Fibroblast of lung (primary cell): Measurements from ENCODE around the gene FAM98C. TPM values are rescaled to one million over a fixed set of nuclear protein-coding genes. Genes with fewer than 3 reads are reported as not detected.
"Not testable (repeated sequence)": the region's sequence is repeated elsewhere in the genome, so short reads cannot be mapped to it uniquely, and the experiment has no call there.

Experiments
- DNase-seq, 2 donors: peaks; one replicate each; pipeline versions ENCODE4 v3.0.0 to v3.0.0-alpha.2; 2010; ENCODE audit warnings: low read depth in 2 of 2
- H2AFZ ChIP-seq: 2 replicates; pipeline ENCODE4 v1.5.1; 2012; ENCODE audit warnings: low read length, control low read depth, inconsistent platforms
- H3K27ac ChIP-seq: 2 replicates; pipeline ENCODE4 v1.5.1; 2011; ENCODE audit warnings: low read length, control low read depth; ENCODE audit not compliant: insufficient read depth
- H3K27me3 ChIP-seq: 2 replicates; pipeline ENCODE4 v1.5.1; 2011; ENCODE audit warnings: mild to moderate bottlenecking, low read length; ENCODE audit not compliant: control insufficient read depth, insufficient read depth
- H3K36me3 ChIP-seq: 2 replicates; pipeline ENCODE4 v1.5.1; 2011; ENCODE audit warnings: low read length; ENCODE audit not compliant: control insufficient read depth, insufficient read depth
- H3K4me1 ChIP-seq: 2 replicates; pipeline ENCODE4 v1.5.1; 2011; ENCODE audit warnings: low read length; ENCODE audit not compliant: control insufficient read depth, insufficient read depth; ENCODE audit errors: extremely low read depth
- H3K4me2 ChIP-seq: 2 replicates; pipeline ENCODE4 v1.5.1; 2011; ENCODE audit warnings: low read length, control low read depth; ENCODE audit not compliant: insufficient read depth; ENCODE audit errors: extremely low read depth
- H3K4me3 ChIP-seq, 4 experiments: fragments of 200-600 bp in 1 of 4; sonication (generic) in 1 of 4; replicated peaks in 1 of 4; 2 replicates each; pipeline ENCODE4 v1.5.1; 2011 to 2016; ENCODE audit warnings: low read length in 4 of 4, low read depth in 3 of 4, mild to moderate bottlenecking in 3 of 4, control low read depth in 2 of 4, inconsistent platforms in 1 of 4, mixed read lengths in 1 of 4; ENCODE audit not compliant: insufficient read depth in 1 of 4; ENCODE audit errors: control extremely low read depth in 1 of 4
- H3K79me2 ChIP-seq: 2 replicates; pipeline ENCODE4 v1.5.1; 2012; ENCODE audit warnings: mild to moderate bottlenecking, low read length, inconsistent platforms; ENCODE audit not compliant: control insufficient read depth, insufficient read depth
- H3K9ac ChIP-seq: 2 replicates; pipeline ENCODE4 v1.5.1; 2011; ENCODE audit warnings: mild to moderate bottlenecking, low read length, control low read depth; ENCODE audit not compliant: insufficient read depth
- H3K9me3 ChIP-seq: 2 replicates; pipeline ENCODE4 v1.5.1; 2012; ENCODE audit warnings: low read depth, low read length; ENCODE audit not compliant: control insufficient read depth, insufficient read depth
- H4K20me1 ChIP-seq: 2 replicates; pipeline ENCODE4 v1.5.1; 2011; ENCODE audit warnings: low read length; ENCODE audit not compliant: control insufficient read depth, insufficient read depth; ENCODE audit errors: extremely low read depth
- EZH2 ChIP-seq: IDR thresholded peaks from 2 replicates; pipeline ENCODE4 v1.5.1; 2012; ENCODE audit warnings: low read length, control low read depth, mild to moderate bottlenecking; ENCODE audit errors: missing control alignments
- polyA plus RNA-seq, 2 donors: library from polyadenylated mRNA; depleted of rRNA in 1 of 2; stranded (reverse) in 1 of 2; unstranded in 1 of 2; fragments of >200 nt; gene quantifications; 2 replicates each; pipeline ENCODE4 v1.2.1, GENCODE V29; 2011 to 2012; ENCODE audit warnings: missing spikeins in 1 of 2
- total RNA-seq: library from RNA; depleted of rRNA; stranded (reverse); fragments of >200 nt; gene quantifications from 2 replicates; pipeline ENCODE4 v1.2.1, GENCODE V29; 2014
- TF ChIP-seq, protein P1 (sequence below), 2 donors: IDR thresholded peaks in 1 of 2; conservative IDR thresholded peaks in 1 of 2; 1 replicate in 1 of 2; 2 replicates in 1 of 2; pipeline ENCODE4 v1.5.1; 2011 to 2012; ENCODE audit warnings: low read length in 2 of 2, control low read depth in 1 of 2, inconsistent platforms in 1 of 2, low read depth in 1 of 2, mild to moderate bottlenecking in 1 of 2

FAM98C gene
- total and polyA plus RNA-seq, 2 donors (not counting 1 experiment from before 2014, with no cell fraction given): 4.5 to 10.6 TPM

DNA sequence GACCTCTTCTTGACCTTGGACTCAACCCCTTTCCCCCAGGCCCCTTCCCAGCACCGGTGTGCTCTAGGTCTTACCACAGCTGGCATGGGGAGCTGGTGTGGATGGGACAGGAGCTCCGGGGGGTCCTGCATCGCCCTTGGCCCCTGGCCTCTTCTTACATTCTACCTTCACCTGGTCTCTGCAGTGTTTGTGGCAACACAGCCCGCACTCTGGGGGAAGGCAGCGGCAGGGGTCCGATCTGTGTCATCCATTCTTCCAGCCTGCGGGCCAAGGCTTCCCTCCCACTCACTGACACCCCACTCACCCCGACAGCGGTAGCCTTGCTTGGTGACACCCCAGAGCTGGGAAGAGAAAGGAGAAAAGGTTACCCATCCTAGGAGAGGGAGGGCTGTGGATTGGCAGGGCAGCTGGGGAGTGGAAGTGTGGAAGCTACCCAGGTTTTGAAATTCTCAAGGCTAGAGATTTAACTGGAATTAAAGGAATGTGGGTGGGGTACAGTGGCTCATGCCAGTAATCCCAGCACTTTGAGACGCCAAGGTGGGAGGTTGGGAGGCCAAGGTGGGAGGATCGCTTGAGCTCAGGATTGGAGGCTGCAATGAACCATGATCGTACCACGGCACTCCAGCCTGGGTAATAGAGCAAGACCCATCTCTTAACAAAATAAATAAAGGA lies 8.3 kb downstream of the FAM98C start:
- no peak for DNase-seq
- H2AFZ ChIP-seq: no peak overlapping the region
- peaks cover 2% of the 10 kb centered on the region for H3K36me3 ChIP-seq
- H3K9me3 ChIP-seq: no peaks in the 10 kb centered on the region
- no peaks in the 10 kb centered on the region for H3K79me2 ChIP-seq
- no peaks in the 10 kb centered on the region for H3K27me3 ChIP-seq
- no peaks in the 10 kb centered on the region for H3K4me1 ChIP-seq
- H3K4me2 ChIP-seq: no peak overlapping the region
- no peak overlapping the region for H3K4me3 ChIP-seq
- H3K27ac ChIP-seq: no peak overlapping the region
- H4K20me1 ChIP-seq: no peaks in the 10 kb centered on the region
- H3K9ac ChIP-seq: no peak overlapping the region
- TF ChIP-seq EZH2: no peak
- TF ChIP-seq, protein P1, sequence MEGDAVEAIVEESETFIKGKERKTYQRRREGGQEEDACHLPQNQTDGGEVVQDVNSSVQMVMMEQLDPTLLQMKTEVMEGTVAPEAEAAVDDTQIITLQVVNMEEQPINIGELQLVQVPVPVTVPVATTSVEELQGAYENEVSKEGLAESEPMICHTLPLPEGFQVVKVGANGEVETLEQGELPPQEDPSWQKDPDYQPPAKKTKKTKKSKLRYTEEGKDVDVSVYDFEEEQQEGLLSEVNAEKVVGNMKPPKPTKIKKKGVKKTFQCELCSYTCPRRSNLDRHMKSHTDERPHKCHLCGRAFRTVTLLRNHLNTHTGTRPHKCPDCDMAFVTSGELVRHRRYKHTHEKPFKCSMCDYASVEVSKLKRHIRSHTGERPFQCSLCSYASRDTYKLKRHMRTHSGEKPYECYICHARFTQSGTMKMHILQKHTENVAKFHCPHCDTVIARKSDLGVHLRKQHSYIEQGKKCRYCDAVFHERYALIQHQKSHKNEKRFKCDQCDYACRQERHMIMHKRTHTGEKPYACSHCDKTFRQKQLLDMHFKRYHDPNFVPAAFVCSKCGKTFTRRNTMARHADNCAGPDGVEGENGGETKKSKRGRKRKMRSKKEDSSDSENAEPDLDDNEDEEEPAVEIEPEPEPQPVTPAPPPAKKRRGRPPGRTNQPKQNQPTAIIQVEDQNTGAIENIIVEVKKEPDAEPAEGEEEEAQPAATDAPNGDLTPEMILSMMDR (conservative IDR thresholded peaks at IDR 0.05 in 1 of 2, IDR thresholded peaks at IDR 0.05 in 1 of 2; ENCODE audit: low read depth in 1 of 2, low read length in 2 of 2): no peak

DNA sequence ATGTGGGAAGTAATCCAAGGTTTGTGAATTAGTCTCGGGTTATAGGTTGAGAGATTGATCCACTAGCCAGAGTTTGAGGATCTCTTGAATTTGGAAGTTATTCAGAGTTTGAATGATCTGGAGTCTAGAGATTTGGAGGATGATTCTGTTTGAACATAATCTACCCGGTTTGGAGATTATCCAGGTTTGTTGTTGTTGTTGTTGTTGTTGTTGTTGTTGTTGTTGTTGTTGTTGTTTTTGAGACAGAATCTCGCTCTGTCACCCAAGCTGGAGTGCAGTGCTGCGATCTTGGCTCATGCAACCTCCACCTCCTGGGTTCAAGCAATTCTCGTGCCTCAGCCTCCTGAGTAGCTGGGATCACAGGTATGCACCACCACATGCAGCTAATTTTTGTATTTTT lies 9.0 kb downstream of the FAM98C start:
- not testable (repeated sequence) for H3K9ac ChIP-seq, H3K27ac ChIP-seq, H3K4me1 ChIP-seq, H3K4me2 ChIP-seq, DNase-seq, H3K36me3 ChIP-seq, H2AFZ ChIP-seq, H3K79me2 ChIP-seq, H3K9me3 ChIP-seq, H4K20me1 ChIP-seq, H3K4me3 ChIP-seq, H3K27me3 ChIP-seq

DNA sequence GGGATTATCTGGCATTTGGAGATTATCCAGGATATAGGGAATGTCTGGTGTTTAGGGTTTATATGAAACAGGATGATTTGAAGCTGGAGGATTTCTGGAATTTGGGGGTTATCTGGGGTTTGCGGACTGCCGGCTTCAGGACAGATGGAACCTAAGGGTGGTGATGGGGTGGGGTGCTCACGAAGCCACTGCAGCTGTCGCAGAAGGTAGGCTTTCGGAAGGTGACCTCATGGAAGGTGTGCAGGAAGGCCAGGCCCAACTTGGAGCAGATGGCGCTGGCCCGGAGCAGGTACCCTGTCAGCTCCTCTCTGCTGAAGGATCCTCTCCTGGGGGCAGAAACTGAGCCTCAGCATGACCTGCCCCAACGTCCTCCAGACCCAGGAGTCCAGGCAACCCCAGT lies 9.6 kb downstream of the FAM98C start:
- Histone ChIP-seq H3K4me1 (no peaks in the 10 kb centered on the region), H3K4me2 (no peak overlapping the region), H3K27ac (no peak overlapping the region), H2AFZ (no peak overlapping the region), H3K36me3 (no peaks in the 10 kb centered on the region), H3K9me3 (no peaks in the 10 kb centered on the region), H4K20me1 (no peaks in the 10 kb centered on the region), H3K4me3 (no peak overlapping the region), H3K79me2 (no peaks in the 10 kb centered on the region), H3K9ac (no peak overlapping the region), H3K27me3 (no peaks in the 10 kb centered on the region)
- TF ChIP-seq EZH2: no peak
- TF ChIP-seq, protein P1 (conservative IDR thresholded peaks at IDR 0.05 in 1 of 2, IDR thresholded peaks at IDR 0.05 in 1 of 2; ENCODE audit: low read depth in 1 of 2, low read length in 2 of 2): no peak
- no peak for DNase-seq
